ENCODE data around the gene SPINK6. TPM values are rescaled to one million over a fixed set of nuclear protein-coding genes. Genes with fewer than 3 reads are reported as not detected.

Gene SPINK6, protein sequence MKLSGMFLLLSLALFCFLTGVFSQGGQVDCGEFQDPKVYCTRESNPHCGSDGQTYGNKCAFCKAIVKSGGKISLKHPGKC
- 1.0 and 1.5 TPM in 2 replicates for polyA plus RNA-seq (2011; rRNA removed)
- 1.7 and 2.3 TPM in 2 replicates for polyA plus RNA-seq (2012; cell fraction: cytosol; rRNA removed)
- polyA plus RNA-seq (2012; cell fraction: nucleus; rRNA removed), result 0.79 and 0.82 TPM in 2 replicates
- polyA plus RNA-seq (2017; fragmentation: RNase III; extraction: RNeasy Plus Mini Kit Qiagen cat#74134 plus additional on column Dnase treatment), result 0.79 to 1.2 TPM (median 1.0 TPM) in 3 replicates
- not detected in 2 replicates for polyA minus RNA-seq (2011; rRNA and poly(A)+ RNA removed)

DNA sequence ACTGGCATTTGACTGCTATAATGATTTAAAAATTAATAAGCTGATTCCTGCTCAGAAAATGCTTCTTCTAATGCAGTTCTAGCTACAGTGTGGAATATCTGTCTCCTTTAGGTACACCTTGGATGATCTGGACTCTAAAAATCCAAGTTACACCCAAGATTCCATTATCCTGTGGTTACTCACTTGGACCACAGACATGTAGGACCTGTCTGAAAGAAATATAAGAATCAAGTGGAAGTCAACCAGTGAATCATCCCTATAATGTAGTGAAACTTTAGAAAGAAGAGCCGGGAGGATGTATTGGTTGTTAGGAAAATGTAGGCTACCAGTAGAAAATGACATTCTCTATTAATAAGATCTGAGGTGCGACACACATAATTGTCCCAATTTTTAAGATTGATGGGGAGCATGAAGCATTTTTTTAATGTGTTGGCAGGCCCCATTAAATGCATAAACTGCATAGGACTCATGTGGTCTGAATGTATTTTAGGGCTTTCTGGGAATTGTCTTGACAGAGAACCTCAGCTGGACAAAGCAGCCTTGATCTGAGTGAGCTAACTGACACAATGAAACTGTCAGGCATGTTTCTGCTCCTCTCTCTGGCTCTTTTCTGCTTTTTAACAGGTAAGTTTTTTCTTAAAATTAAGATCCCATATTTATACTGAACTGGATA lies at the start of gene SPINK6:
Gene SPINK6 (plus strand): TSS at position 512 of the 673 bp plus-strand sequence. CDS start 55 bp downstream, at position 567.
- POLR2A ChIA-PET, result no interaction called here
- DNase-seq (ENCODE audit: low read depth in 1 of 2, low spot score in 1 of 2) (no peak), FAIRE-seq (no peak), ATAC-seq (no peak)
- H3K4me3 ChIP-seq, result no peak within 1 kb of the TSS
- WGBS (ENCODE audit: missing lambda C conversion rate), result 12% methylated on average over 2 of the region's 2 CpGs
- TF ChIP-seq RCOR1 (IDR thresholded peaks at IDR 0.05; ENCODE audit: low read depth, low read length) (no peak), HDAC2 (IDR thresholded peaks at IDR 0.05) (no peak), SMC3 (IDR thresholded peaks at IDR 0.05) (no peak)
- TF ChIP-seq, protein P1, sequence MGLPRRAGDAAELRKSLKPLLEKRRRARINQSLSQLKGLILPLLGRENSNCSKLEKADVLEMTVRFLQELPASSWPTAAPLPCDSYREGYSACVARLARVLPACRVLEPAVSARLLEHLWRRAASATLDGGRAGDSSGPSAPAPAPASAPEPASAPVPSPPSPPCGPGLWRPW (IDR thresholded peaks at IDR 0.05), result no peak
- CTCF ChIA-PET, result no interaction called here
- H3K4me1 ChIP-seq, result no peaks in the 10 kb centered on the region
- no peak within 1 kb of the TSS for H3K4me2 ChIP-seq
- H3K27ac ChIP-seq, result no peak within 1 kb of the TSS
- no peaks in the 10 kb centered on the region for H3K9me3 ChIP-seq

DNA sequence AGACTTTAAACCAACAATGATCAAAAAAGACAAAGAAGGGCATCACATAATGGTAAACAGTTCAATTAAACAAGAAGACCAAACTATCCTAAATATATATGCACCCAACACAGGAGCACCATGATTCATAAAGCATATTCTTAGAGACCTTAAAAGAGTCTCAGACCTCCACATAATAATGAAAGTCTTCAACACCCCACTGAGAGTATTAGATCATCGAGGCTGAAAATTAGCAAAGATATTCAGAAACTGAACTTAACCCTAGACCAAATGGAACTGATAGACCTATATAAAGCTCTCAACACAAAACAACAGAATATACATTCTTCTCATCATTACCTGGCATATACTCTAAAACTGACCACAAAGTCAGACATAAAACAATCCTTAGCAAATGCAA lies 46.2 kb upstream of the SPINK6 start:
- ChIA-PET POLR2A (no interaction called here), CTCF (interaction anchor here (1.3 kb wide), 1 partner anchor 9 kb away, joined by 4 read pairs; no protein-coding TSS in a partner anchor)
- WGBS (ENCODE audit: missing lambda C conversion rate), result 0% methylated on average over 1 of the region's 1 CpG
- DNase-seq (ENCODE audit: low read depth in 1 of 2, low spot score in 1 of 2) (no peak), FAIRE-seq (no peak), ATAC-seq (no peak)
- no peak overlapping the region for H3K4me3 ChIP-seq
- H3K4me1 ChIP-seq, result no peaks in the 10 kb centered on the region
- no peaks in the 10 kb centered on the region for H3K9me3 ChIP-seq
- H3K4me2 ChIP-seq, result no peak overlapping the region
- TF ChIP-seq, protein P2, sequence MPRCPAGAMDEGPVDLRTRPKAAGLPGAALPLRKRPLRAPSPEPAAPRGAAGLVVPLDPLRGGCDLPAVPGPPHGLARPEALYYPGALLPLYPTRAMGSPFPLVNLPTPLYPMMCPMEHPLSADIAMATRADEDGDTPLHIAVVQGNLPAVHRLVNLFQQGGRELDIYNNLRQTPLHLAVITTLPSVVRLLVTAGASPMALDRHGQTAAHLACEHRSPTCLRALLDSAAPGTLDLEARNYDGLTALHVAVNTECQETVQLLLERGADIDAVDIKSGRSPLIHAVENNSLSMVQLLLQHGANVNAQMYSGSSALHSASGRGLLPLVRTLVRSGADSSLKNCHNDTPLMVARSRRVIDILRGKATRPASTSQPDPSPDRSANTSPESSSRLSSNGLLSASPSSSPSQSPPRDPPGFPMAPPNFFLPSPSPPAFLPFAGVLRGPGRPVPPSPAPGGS (IDR thresholded peaks at IDR 0.05), result no peak
- TF ChIP-seq EHF (CRISPR knock-in tag; IDR thresholded peaks at IDR 0.05), result no peak
- TF ChIP-seq RCOR1 (IDR thresholded peaks at IDR 0.05; ENCODE audit: low read depth, low read length), result no peak
- TF ChIP-seq, protein P3, sequence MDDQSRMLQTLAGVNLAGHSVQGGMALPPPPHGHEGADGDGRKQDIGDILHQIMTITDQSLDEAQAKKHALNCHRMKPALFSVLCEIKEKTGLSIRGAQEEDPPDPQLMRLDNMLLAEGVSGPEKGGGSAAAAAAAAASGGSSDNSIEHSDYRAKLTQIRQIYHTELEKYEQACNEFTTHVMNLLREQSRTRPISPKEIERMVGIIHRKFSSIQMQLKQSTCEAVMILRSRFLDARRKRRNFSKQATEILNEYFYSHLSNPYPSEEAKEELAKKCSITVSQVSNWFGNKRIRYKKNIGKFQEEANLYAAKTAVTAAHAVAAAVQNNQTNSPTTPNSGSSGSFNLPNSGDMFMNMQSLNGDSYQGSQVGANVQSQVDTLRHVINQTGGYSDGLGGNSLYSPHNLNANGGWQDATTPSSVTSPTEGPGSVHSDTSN (IDR thresholded peaks at IDR 0.05), result no peak
- H3K27ac ChIP-seq, result no peak overlapping the region

DNA sequence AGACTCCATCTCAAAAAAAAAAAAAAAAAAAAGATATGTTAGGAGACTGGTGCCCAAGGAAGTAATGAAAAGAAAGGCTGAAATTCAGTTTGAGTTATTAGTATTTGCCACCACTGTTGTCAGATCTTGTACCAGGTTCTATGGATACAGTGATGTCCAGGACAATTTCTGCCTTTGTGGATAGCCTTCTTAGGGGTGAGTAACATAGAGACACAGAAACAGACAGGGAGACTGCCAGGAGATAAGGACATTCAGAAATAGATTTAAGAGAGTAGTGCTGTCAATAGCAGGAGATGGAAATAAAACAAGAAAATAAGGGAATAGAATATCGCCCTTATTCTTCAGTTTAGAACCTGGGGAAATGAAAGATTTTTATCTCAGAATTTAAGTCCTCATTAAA lies 40.8 kb upstream of the SPINK6 start:
- no peak for TF ChIP-seq EHF (CRISPR knock-in tag; IDR thresholded peaks at IDR 0.05)
- TF ChIP-seq, protein P4, sequence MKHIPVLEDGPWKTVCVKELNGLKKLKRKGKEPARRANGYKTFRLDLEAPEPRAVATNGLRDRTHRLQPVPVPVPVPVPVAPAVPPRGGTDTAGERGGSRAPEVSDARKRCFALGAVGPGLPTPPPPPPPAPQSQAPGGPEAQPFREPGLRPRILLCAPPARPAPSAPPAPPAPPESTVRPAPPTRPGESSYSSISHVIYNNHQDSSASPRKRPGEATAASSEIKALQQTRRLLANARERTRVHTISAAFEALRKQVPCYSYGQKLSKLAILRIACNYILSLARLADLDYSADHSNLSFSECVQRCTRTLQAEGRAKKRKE (CRISPR knock-in tag; IDR thresholded peaks at IDR 0.05; ENCODE audit: low read depth), result no peak
- no peak for TF ChIP-seq RCOR1 (IDR thresholded peaks at IDR 0.05; ENCODE audit: low read depth, low read length)
- TF ChIP-seq HEYL (CRISPR knock-in tag; IDR thresholded peaks at IDR 0.05), result no peak
- TF ChIP-seq, protein P1 (IDR thresholded peaks at IDR 0.05), result no peak
- TF ChIP-seq ZC3H11A (IDR thresholded peaks at IDR 0.05), result no peak
- no peak for TF ChIP-seq BHLHE40 (IDR thresholded peaks at IDR 0.05; ENCODE audit: low read depth, low read length)
- no peak for TF ChIP-seq TFCP2L1 (CRISPR knock-in tag; IDR thresholded peaks at IDR 0.05)
- TF ChIP-seq JUN (IDR thresholded peaks at IDR 0.05), result no peak
- TF ChIP-seq ZSCAN20 (CRISPR knock-in tag; IDR thresholded peaks at IDR 0.05), result no peak
- no peak for TF ChIP-seq NFE2L2 (conservative IDR thresholded peaks at IDR 0.05; ENCODE audit: low read length)
- no peaks in the 10 kb centered on the region for H3K9me3 ChIP-seq
- DNase-seq (ENCODE audit: low read depth in 1 of 2, low spot score in 1 of 2), result no peak
- H3K4me2 ChIP-seq, result no peak overlapping the region
- no peaks in the 10 kb centered on the region for H3K4me1 ChIP-seq
- ChIA-PET POLR2A (no interaction called here), CTCF (no interaction called here)
- no peak for ATAC-seq
- H3K27ac ChIP-seq, result no peak overlapping the region
- FAIRE-seq, result no peak
- WGBS (ENCODE audit: missing lambda C conversion rate), result 19% methylated on average over 1 of the region's 1 CpG
- H3K4me3 ChIP-seq, result no peak overlapping the region
